ENCODE measurements around the gene CCDC170. TPM values are rescaled to one million over a fixed set of nuclear protein-coding genes. Genes with fewer than 3 reads are reported as not detected.

CCDC170 gene
- total and polyA plus RNA-seq, 9 of the 15 experiments (the other 6 are each of a cell fraction or from before 2014, with no cell fraction given), result 0.01 to 0.18 (median 0.05) TPM; not detected in 6

- TF ChIP-seq YY1 (IDR thresholded peaks at IDR 0.05; ENCODE audit: borderline replicate concordance in 1 of 3, control insufficient read depth in 1 of 3, extremely low read depth in 1 of 3, insufficient read depth in 3 of 3, insufficient read length in 1 of 3, insufficient replicate concordance in 2 of 3, low read depth in 1 of 3, low read length in 2 of 3) (peak; percentile 25 to 69 (median 55)), ATF2 (CRISPR knock-in tag; IDR thresholded peaks at IDR 0.05) (no peak), XRCC4 (IDR thresholded peaks at IDR 0.05; ENCODE audit: extremely low read depth, insufficient read depth, insufficient read length) (no peak), NCOR1 (IDR thresholded peaks at IDR 0.05) (peak; percentile 68), GTF3C2 (IDR thresholded peaks at IDR 0.05; ENCODE audit: borderline replicate concordance, extremely low read depth, insufficient read length) (no peak), E2F8 (IDR thresholded peaks at IDR 0.05; ENCODE audit: low read depth, partially characterized antibody) (peak; percentile 99), USF2 (CRISPR knock-in tag; IDR thresholded peaks at IDR 0.05) (peak; percentile 100), ATF1 (CRISPR knock-in tag; IDR thresholded peaks at IDR 0.05) (no peak), ATF1 (tag; IDR thresholded peaks at IDR 0.05) (peak; percentile 91), POLR3G (IDR thresholded peaks at IDR 0.05; ENCODE audit: extremely low read depth, insufficient read length, insufficient replicate concordance) (no peak), CBX3 (IDR thresholded peaks at IDR 0.05; ENCODE audit: borderline replicate concordance in 1 of 2, low read length in 2 of 2) (peak in 1 of 2 experiments; percentile 93; a peak in 1 of 3 replicates), RBFOX2 (IDR thresholded peaks at IDR 0.05; ENCODE audit: low read depth, low read length) (peak; percentile 96), BHLHE40 (IDR thresholded peaks at IDR 0.05; ENCODE audit: low read length) (peak; percentile 97), EZH2 (IDR thresholded peaks at IDR 0.05; ENCODE audit: borderline replicate concordance, low read depth, low read length) (no peak)
Observed at GRCh38 chr6:151451950-151452749, 41.7 kb upstream of the CCDC170 start, which contains the start of gene RMND1 (continued).
